Skeletal muscle satellite cell (primary cell): ENCODE data around the gene SORCS2.

Experiments
- H3K27me3 ChIP-seq: 2 replicates; pipeline ENCODE4 v1.7.0; 2013; ENCODE audit warnings: low read length; ENCODE audit not compliant: control insufficient read depth, insufficient read depth
- H3K36me3 ChIP-seq: 2 replicates; pipeline ENCODE4 v1.7.0; 2013; ENCODE audit warnings: mild to moderate bottlenecking, control low read depth, low read length; ENCODE audit not compliant: insufficient read depth
- H3K4me1 ChIP-seq: 2 replicates; pipeline ENCODE4 v1.7.0; 2013; ENCODE audit warnings: low read length; ENCODE audit not compliant: control insufficient read depth, insufficient read depth
- H3K4me2 ChIP-seq: 2 replicates; pipeline ENCODE4 v1.7.0; 2013; ENCODE audit warnings: mild to moderate bottlenecking, low read length
- H3K4me3 ChIP-seq: 2 replicates; pipeline ENCODE4 v1.7.0; 2013; ENCODE audit warnings: low read length
- H3K9ac ChIP-seq: 2 replicates; pipeline ENCODE4 v1.7.0; 2013; ENCODE audit warnings: mild to moderate bottlenecking, low read depth, low read length, moderate library complexity
- H3K9me3 ChIP-seq: replicated peaks from 2 replicates; pipeline ENCODE4 v1.7.0; 2013; ENCODE audit warnings: mild to moderate bottlenecking, control low read depth, low read length

The SORCS2 gene

DNA sequence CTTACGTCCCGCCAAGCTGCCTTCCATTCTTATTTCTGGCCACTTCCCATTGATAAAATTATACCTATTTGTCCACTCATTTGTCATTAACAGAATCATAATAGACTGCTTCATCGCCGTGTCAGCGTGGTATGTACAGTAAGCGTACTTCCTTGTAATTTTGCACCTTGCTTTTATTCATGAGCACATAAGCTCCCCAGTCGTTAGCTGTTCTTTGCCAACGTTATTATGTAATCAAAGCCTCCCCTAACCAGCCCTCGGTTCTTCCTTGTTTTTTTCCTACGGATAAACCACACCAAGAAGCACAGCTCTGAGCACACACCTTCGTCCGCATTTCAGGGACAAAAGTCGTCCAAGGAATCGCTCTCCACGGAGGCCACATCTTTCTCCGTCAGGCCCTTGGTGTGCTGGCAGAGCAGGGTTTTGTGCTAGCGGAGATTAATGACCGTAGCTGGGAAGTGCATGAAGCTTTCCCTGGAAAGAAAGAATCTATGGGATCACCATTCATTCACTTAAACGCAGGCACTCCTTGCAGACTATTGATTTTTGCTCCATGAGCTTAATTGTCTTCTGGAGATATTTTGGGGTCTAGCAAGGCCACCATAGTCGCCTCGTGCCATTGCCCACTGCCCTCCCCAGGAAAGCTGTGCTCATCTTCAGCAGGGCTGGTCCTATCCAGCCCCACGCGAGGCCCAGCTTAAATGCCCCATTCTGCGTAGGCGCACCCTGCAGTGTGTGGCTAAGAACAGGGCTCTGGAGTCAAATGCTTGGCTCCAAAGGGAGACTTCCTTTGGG, 443.3 kb downstream of the SORCS2 start:
- no peaks in the 10 kb centered on the region for H3K36me3 ChIP-seq
- peaks cover 12% of the 10 kb centered on the region for H3K4me1 ChIP-seq
- no peak overlapping the region for H3K4me3 ChIP-seq
- no peak overlapping the region for H3K4me2 ChIP-seq
- peaks cover 8% of the 10 kb centered on the region for H3K27me3 ChIP-seq
- no peak overlapping the region for H3K9ac ChIP-seq
- H3K9me3 ChIP-seq = no peaks in the 10 kb centered on the region

- Histone ChIP-seq H3K36me3 (no peaks in the 10 kb centered on the region), H3K4me3 (no peak overlapping the region), H3K9me3 (no peaks in the 10 kb centered on the region), H3K27me3 (peaks cover 8% of the 10 kb centered on the region), H3K4me1 (peaks cover 7% of the 10 kb centered on the region), H3K9ac (no peak overlapping the region), H3K4me2 (no peak overlapping the region)
Observed at GRCh38 chr4:7636240-7636508, 443.8 kb downstream of the SORCS2 start.

DNA sequence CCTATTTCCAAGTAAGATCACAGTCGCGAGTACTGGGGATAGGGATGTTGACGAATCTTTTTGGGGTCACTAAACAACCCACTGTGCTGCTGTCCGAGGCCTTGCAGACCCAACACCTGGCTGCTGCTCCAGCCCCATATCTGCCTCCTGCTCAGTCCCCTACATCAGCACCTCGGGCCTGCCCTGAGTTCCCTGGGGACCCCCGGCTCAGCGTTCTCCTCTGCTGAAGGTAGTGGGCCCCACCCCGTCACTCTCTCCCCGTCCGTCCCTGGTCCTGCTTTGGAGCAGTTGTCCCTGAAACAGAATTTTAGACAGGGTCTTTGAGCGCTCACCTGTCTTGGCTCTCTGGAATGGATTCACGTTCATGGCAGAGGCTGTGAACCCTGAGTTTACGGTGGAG, 444.8 kb downstream of the SORCS2 start:
- no peaks in the 10 kb centered on the region for H3K9me3 ChIP-seq
- H3K36me3 ChIP-seq = no peaks in the 10 kb centered on the region
- H3K27me3 ChIP-seq = peaks cover 11% of the 10 kb centered on the region
- H3K9ac ChIP-seq = no peak overlapping the region
- no peak overlapping the region for H3K4me2 ChIP-seq
- H3K4me1 ChIP-seq = no peaks in the 10 kb centered on the region
- H3K4me3 ChIP-seq = no peak overlapping the region

GRCh38 chr4:7637971-7638370, 445.6 kb downstream of the SORCS2 start:
- Histone ChIP-seq H3K36me3 (no peaks in the 10 kb centered on the region), H3K9me3 (no peaks in the 10 kb centered on the region), H3K4me3 (no peak overlapping the region), H3K4me1 (no peaks in the 10 kb centered on the region), H3K27me3 (peaks cover 19% of the 10 kb centered on the region), H3K4me2 (no peak overlapping the region), H3K9ac (no peak overlapping the region)

DNA sequence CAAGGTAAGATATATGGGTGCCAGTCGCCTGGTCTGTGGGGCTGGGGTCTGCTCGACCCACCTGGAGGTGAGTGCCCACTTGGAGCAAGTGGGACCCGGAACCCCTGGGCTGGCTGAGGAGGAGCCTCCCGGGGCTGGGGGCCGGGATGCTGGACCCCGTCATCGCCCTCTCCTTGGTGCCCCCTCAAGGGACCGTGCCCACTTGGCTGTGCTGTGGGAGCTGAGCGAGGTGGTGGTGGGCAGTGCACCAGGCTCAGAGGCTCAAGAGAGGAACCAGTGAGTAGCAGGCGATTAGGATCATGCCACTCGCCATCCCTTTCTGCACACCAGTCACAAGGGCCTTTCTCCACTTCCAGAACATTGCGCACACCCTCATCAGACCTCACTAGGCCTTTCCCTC, 446.2 kb downstream of the SORCS2 start:
- Histone ChIP-seq H3K27me3 (peaks cover 15% of the 10 kb centered on the region), H3K36me3 (no peaks in the 10 kb centered on the region), H3K9me3 (no peaks in the 10 kb centered on the region), H3K4me2 (no peak overlapping the region), H3K4me3 (no peak overlapping the region), H3K9ac (no peak overlapping the region), H3K4me1 (no peaks in the 10 kb centered on the region)

- H3K9me3 ChIP-seq = no peaks in the 10 kb centered on the region
- H3K36me3 ChIP-seq = no peaks in the 10 kb centered on the region
- H3K4me3 ChIP-seq = no peak overlapping the region
- no peaks in the 10 kb centered on the region for H3K4me1 ChIP-seq
- no peak overlapping the region for H3K9ac ChIP-seq
- H3K4me2 ChIP-seq = no peak overlapping the region
- peaks cover 14% of the 10 kb centered on the region for H3K27me3 ChIP-seq
Observed at GRCh38 chr4:7638984-7639789, 446.8 kb downstream of the SORCS2 start.

DNA sequence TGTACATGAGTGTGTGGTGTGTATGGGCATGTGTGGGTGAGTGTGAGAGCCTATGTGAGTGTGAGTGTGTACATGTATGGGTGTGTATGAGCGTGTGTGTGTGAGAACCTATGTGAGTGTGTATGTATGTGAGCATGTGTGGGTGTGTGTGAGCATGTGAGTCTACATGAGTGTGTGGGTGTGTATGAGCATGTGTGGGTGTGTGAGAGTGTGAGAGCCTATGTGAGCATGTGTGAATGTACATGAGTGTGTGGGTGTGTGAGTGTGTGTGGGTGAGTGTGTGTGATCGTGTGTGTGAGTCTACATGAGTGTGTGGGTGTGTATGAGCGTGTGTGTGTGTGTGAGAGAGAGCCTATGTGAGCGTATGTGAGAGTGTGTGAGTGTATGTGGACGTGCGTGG, 447.8 kb downstream of the SORCS2 start:
- Histone ChIP-seq H3K4me1 (no peaks in the 10 kb centered on the region), H3K4me3 (no peak overlapping the region), H3K9ac (no peak overlapping the region), H3K36me3 (no peaks in the 10 kb centered on the region), H3K4me2 (no peak overlapping the region), H3K27me3 (peaks cover 14% of the 10 kb centered on the region), H3K9me3 (no peaks in the 10 kb centered on the region)

GRCh38 chr4:7641712-7642111, 449.4 kb downstream of the SORCS2 start:
- Histone ChIP-seq H3K9me3 (no peaks in the 10 kb centered on the region), H3K4me2 (no peak overlapping the region), H3K36me3 (no peaks in the 10 kb centered on the region), H3K4me3 (no peak overlapping the region), H3K27me3 (peaks cover 12% of the 10 kb centered on the region), H3K4me1 (no peaks in the 10 kb centered on the region), H3K9ac (no peak overlapping the region)

- Histone ChIP-seq H3K4me1 (peaks cover 4% of the 10 kb centered on the region), H3K4me3 (no peak overlapping the region), H3K27me3 (peaks cover 12% of the 10 kb centered on the region)
Observed at GRCh38 chr4:7642741-7643458, 450.6 kb downstream of the SORCS2 start.

GRCh38 chr4:7645158-7645557, 452.8 kb downstream of the SORCS2 start:
- peaks cover 12% of the 10 kb centered on the region for H3K27me3 ChIP-seq
- H3K4me2 ChIP-seq = no peak overlapping the region
- no peaks in the 10 kb centered on the region for H3K9me3 ChIP-seq
- H3K4me3 ChIP-seq = no peak overlapping the region
- peaks cover 25% of the 10 kb centered on the region for H3K4me1 ChIP-seq
- H3K36me3 ChIP-seq = no peaks in the 10 kb centered on the region
- no peak overlapping the region for H3K9ac ChIP-seq

More at GRCh38 chr4:7642741-7643458, 450.6 kb downstream of the SORCS2 start:
- H3K4me2 ChIP-seq = no peak overlapping the region
- H3K9ac ChIP-seq = no peak overlapping the region
- H3K36me3 ChIP-seq = no peaks in the 10 kb centered on the region
- no peaks in the 10 kb centered on the region for H3K9me3 ChIP-seq

DNA sequence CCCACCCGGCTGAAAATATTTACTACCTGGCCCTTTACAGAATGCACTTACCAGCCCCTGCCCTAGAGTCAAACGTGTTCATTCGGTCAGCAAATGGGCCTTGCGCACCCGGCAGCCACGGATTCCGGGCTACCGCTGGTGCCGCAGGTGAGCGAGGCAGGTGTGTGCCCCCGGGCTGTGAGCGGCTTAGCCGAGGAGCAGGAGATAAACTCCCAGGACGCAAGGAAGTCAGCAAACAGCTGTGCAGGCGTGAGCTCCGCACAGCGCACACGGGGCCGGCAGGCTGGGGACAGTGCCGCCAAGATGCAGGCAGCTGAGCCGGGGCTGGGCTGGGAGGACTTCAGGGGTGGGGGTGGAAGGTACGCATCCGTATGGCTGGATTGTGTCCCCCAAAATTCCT, 453.6 kb downstream of the SORCS2 start:
- Histone ChIP-seq H3K9ac (no peak overlapping the region), H3K36me3 (no peaks in the 10 kb centered on the region), H3K4me3 (no peak overlapping the region)

More for the DNA sequence above, 453.6 kb downstream of the SORCS2 start:
- Histone ChIP-seq H3K27me3 (peaks cover 12% of the 10 kb centered on the region), H3K4me2 (no peak overlapping the region), H3K9me3 (no peaks in the 10 kb centered on the region), H3K4me1 (peaks cover 32% of the 10 kb centered on the region)
